Endothelial cell of umbilical vein (primary cell): ENCODE data around the gene FGR. TPM values are rescaled to one million over a fixed set of nuclear protein-coding genes. Genes with fewer than 3 reads are reported as not detected.

ENCODE experiments used
- BruUV-seq: library from RNA; stranded (reverse); fragments of 400-500 nt; replicated peaks from 2 replicates; lab custom pipeline; 2021; lab: Mats Ljungman, UMichigan
- CTCF ChIA-PET: fragments of 300-600, 350-600 bp; sonication (Branson Sonifier 250); formaldehyde crosslinking; loops from one replicate; lab custom pipeline; 2021; ENCODE audit warnings: antibody characterized with exemption, inconsistent platforms; lab: Charles Lee
- POLR2A ChIA-PET: fragments of 300-600, 350-600 bp; sonication (Branson Sonifier 250); formaldehyde crosslinking; loops from one replicate; lab custom pipeline; 2021; ENCODE audit warnings: antibody characterized with exemption, inconsistent platforms; lab: Charles Lee
- DNase-seq: peaks from one replicate; pipeline ENCODE4 v3.0.0-alpha.2; 2011; ENCODE audit warnings: low read depth, low spot score
- FAIRE-seq: peaks from 2 replicates; lab custom pipeline; 2011; peaks lifted over from hg19 to GRCh38; lab: Jason Lieb, UNC
- H2AFZ ChIP-seq: 2 replicates; pipeline ENCODE4 v1.6.0; 2012; ENCODE audit warnings: low read depth, low read length, control low read depth, inconsistent platforms
- H3K27ac ChIP-seq: 2 replicates; pipeline ENCODE4 v1.5.1; 2011; ENCODE audit warnings: low read depth, mild to moderate bottlenecking, control low read depth, low read length, moderate library complexity; ENCODE audit not compliant: insufficient read depth
- H3K27me3 ChIP-seq, 2 experiments: 2 replicates each; pipeline versions ENCODE4 v1.6.0 to v1.6.1; 2011; ENCODE audit warnings: low read length in 2 of 2, mixed read lengths in 1 of 2; ENCODE audit not compliant: control insufficient read depth in 2 of 2, insufficient read depth in 2 of 2
- H3K36me3 ChIP-seq, 2 experiments: 2 replicates in 1 of 2; 3 replicates in 1 of 2; pipeline ENCODE4 v1.5.1; 2011; ENCODE audit warnings: low read length in 2 of 2, mild to moderate bottlenecking in 1 of 2, moderate library complexity in 1 of 2; ENCODE audit not compliant: control insufficient read depth in 2 of 2, insufficient read depth in 2 of 2; ENCODE audit errors: extremely low read depth in 1 of 2
- H3K4me1 ChIP-seq: 3 replicates; pipeline ENCODE4 v1.5.1; 2011; ENCODE audit warnings: mild to moderate bottlenecking, low read length; ENCODE audit not compliant: control insufficient read depth, insufficient read depth; ENCODE audit errors: extremely low read depth
- H3K4me2 ChIP-seq: 2 replicates; pipeline ENCODE4 v1.6.1; 2011; ENCODE audit warnings: low read length, control low read depth, mixed read lengths; ENCODE audit not compliant: insufficient read depth
- H3K4me3 ChIP-seq, 3 experiments: fragments of 200-600 bp in 1 of 3; sonication (generic), shearing (Covaris generic) in 1 of 3; replicated peaks in 1 of 3; 2 replicates each; pipeline ENCODE4 v1.5.1; 2011 to 2016; ENCODE audit warnings: control low read depth in 3 of 3, low read length in 3 of 3, mild to moderate bottlenecking in 2 of 3, inconsistent platforms in 1 of 3, low read depth in 1 of 3, moderate library complexity in 1 of 3; ENCODE audit not compliant: insufficient read depth in 1 of 3
- H3K79me2 ChIP-seq: 2 replicates; pipeline ENCODE4 v1.6.0; 2012; ENCODE audit warnings: low read length, inconsistent platforms; ENCODE audit not compliant: control insufficient read depth, insufficient read depth
- H3K9ac ChIP-seq: replicated peaks from 2 replicates; pipeline ENCODE3; 2011; ENCODE audit warnings: low read length, control low read depth; ENCODE audit not compliant: insufficient read depth; ENCODE audit errors: extremely low read depth
- H3K9me1 ChIP-seq: replicated peaks from 3 replicates; pipeline ENCODE4 v1.6.0; 2011; ENCODE audit warnings: mild to moderate bottlenecking, low read length; ENCODE audit not compliant: control insufficient read depth, insufficient read depth; ENCODE audit errors: extremely low read depth
- H3K9me3 ChIP-seq: replicated peaks from 2 replicates; pipeline ENCODE4 v1.5.1; 2012; ENCODE audit warnings: low read length, inconsistent platforms; ENCODE audit not compliant: control insufficient read depth, insufficient read depth
- H4K20me1 ChIP-seq: replicated peaks from 2 replicates; pipeline ENCODE3; 2011; ENCODE audit warnings: mild to moderate bottlenecking, low read length; ENCODE audit not compliant: control insufficient read depth, insufficient read depth; ENCODE audit errors: extremely low read depth
- FOS ChIP-seq: IDR thresholded peaks from 2 replicates; pipeline ENCODE4 v1.6.1; 2011; ENCODE audit warnings: mild to moderate bottlenecking, low read length, moderate library complexity, borderline replicate concordance; ENCODE audit not compliant: insufficient read depth
- GATA2 ChIP-seq: IDR thresholded peaks from 2 replicates; pipeline ENCODE4 v1.7.0; 2011; ENCODE audit warnings: low read depth, mild to moderate bottlenecking, moderate library complexity, mixed read lengths, low read length; ENCODE audit not compliant: insufficient read length, insufficient read depth
- JUN ChIP-seq: IDR thresholded peaks from 2 replicates; pipeline ENCODE4 v1.6.1; 2011; ENCODE audit warnings: borderline replicate concordance, low read depth; ENCODE audit not compliant: insufficient read length, insufficient read depth
- MAX ChIP-seq: IDR thresholded peaks from 2 replicates; pipeline ENCODE4 v1.6.1; 2011; ENCODE audit not compliant: insufficient read depth, insufficient read length
- POLR2A ChIP-seq: IDR thresholded peaks from 2 replicates; pipeline ENCODE4 v1.6.1; 2012; ENCODE audit warnings: low read depth, mild to moderate bottlenecking, control low read depth, low read length
- POLR2AphosphoS5 ChIP-seq: IDR thresholded peaks from 2 replicates; pipeline ENCODE4 v1.6.1; 2012; ENCODE audit warnings: low read depth, mild to moderate bottlenecking, control low read depth, low read length, moderate library complexity; ENCODE audit not compliant: insufficient read depth
- dilution Hi-C: fragments of 300-500 bp; cut with MboI; formaldehyde crosslinking; loops from one replicate; pipeline ENCODE4 v1.15.0; 2019; ENCODE audit warnings: low sequenced_read_pairs; ENCODE audit not compliant: extremely low pct_ligation_motif_present
- intact Hi-C: fragments of 100-400 bp; cut with micrococcal nuclease; formaldehyde crosslinking; loops from one replicate; pipeline ENCODE4 v1.10.0; 2022
- polyA plus RNA-seq, 4 experiments: library from polyadenylated mRNA; depleted of rRNA in 3 of 4; stranded (reverse) in 3 of 4; unstranded in 1 of 4; fragments of >200 nt; gene quantifications; 2 replicates each; pipeline versions ENCODE4 v1.2.1 to v1.2.3, GENCODE V29; 2011 to 2012; ENCODE audit warnings: missing spikeins in 1 of 4
- total RNA-seq: library from RNA; stranded (reverse); gene quantifications from 2 replicates; pipeline ENCODE4 v1.2.3, GENCODE V29; 2021

FGR gene
- total and polyA plus RNA-seq, 2 donors (not counting 3 experiments of a cell fraction or from before 2014, with no cell fraction given): 0.18 TPM; not detected in 1

DNA sequence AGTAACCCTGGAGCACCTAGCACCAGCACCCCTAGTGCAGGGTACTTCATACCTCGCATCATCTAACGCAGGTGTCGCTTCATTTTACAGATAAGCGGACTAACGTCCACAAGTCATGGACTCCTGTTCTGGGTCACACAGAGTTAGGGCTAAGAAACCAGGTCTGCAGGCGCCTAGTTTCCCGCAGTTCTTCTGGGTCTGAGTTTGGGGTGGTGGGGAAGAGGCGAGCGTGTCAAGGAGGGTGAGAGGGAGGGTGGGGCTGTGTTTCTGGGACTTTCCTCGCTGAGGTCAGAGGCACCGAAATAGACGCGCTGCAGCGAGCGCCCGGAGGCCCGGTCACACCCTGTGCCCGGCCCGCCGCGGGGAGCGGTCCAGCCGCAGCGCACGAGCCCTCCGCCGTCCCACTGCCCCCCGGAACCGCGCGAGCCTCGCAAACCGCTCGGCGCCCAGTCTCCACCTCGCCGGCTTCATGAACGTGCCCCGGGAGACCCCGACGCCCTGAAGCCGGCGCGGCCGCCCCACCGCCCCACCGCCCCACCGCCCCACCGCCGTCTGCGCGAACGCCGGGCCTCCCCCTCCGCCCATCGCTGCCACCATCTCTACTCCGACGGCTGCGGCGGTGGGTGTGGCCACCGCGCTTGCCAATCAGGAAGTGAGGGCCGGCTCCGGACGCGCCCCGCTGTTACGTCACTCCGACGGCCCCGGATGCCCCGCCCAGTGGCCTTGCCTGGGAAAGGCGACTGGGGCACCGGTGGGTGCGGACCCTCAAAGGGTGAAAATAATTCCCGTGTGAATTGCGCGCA is 24.7 kb upstream of the FGR start:
- H3K9me3 ChIP-seq: no peaks in the 10 kb centered on the region
- H3K9me1 ChIP-seq: no peaks in the 10 kb centered on the region
- H2AFZ ChIP-seq: peak overlapping the region; percentile 87
- intact Hi-C loops (loop anchor here (5.0 kb wide), 1 partner anchor 357 kb away; no protein-coding TSS in a partner anchor), dilution Hi-C loops (no loop called here)
- ChIA-PET CTCF (interaction anchor here (1.5 to 8.6 kb wide), 4 partner anchors 10 to 103 kb away, joined by 4 to 306 read pairs (median 10); partner anchors contain the start of gene AHDC1), POLR2A (no interaction called here)
- H4K20me1 ChIP-seq: no peaks in the 10 kb centered on the region
- FAIRE-seq (peak; percentile 86), DNase-seq (peak; percentile 73)
- H3K79me2 ChIP-seq: no peaks in the 10 kb centered on the region
- H3K4me1 ChIP-seq: peaks cover 14% of the 10 kb centered on the region
- no TSS peak for BruUV-seq
- H3K9ac ChIP-seq: peak overlapping the region; percentile 29
- H3K27ac ChIP-seq: peak overlapping the region; percentile 22
- H3K36me3 ChIP-seq: no peaks in the 10 kb centered on the region
- no peak for TF ChIP-seq MAX
- no peak for TF ChIP-seq JUN
- TF ChIP-seq FOS: no peak
- peak; percentile 60 for TF ChIP-seq POLR2A
- TF ChIP-seq POLR2AphosphoS5: peak; percentile 72
- no peak for TF ChIP-seq GATA2
- H3K4me3 ChIP-seq: peak overlapping the region; percentile 36 to 61 (median 47)
- peak overlapping the region; percentile 92 for H3K4me2 ChIP-seq
- H3K27me3 ChIP-seq: no peaks in the 10 kb centered on the region
